Measurements from ENCODE around the gene SPINK14.

SPINK14 gene

DNA sequence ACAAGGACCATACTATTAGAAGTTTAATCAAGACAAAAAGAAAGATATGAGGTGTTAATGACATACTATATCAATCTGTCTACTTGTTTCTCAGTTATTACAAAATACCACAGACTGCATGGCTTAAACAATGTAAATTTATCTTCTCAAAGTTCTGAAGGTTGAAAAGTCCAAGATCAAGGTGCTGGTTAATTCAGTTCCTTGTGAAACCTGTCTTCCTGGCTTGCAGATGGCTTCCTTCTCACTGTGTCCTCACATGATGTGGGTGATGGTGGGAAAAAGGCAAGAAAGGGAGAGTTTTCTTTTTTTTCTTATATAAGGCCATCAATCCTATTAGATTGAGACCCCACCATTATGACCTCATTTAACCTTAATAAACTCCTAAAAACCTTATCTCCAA is 15.6 kb upstream of the SPINK14 start:
- TF ChIP-seq TAF1 (IDR thresholded peaks at IDR 0.05; ENCODE audit: borderline replicate concordance, insufficient read depth, low read length) (no peak), POLR2AphosphoS5 (IDR thresholded peaks at IDR 0.05; ENCODE audit: low read depth, low read length) (no peak), FOXP2 (optimal IDR thresholded peaks at IDR 0.05; ENCODE audit: borderline replicate concordance, extremely low read depth, extremely low read length, insufficient read depth) (no peak)

DNA sequence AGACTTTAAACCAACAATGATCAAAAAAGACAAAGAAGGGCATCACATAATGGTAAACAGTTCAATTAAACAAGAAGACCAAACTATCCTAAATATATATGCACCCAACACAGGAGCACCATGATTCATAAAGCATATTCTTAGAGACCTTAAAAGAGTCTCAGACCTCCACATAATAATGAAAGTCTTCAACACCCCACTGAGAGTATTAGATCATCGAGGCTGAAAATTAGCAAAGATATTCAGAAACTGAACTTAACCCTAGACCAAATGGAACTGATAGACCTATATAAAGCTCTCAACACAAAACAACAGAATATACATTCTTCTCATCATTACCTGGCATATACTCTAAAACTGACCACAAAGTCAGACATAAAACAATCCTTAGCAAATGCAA is 11.7 kb upstream of the SPINK14 start:
- TF ChIP-seq FOXP2 (optimal IDR thresholded peaks at IDR 0.05; ENCODE audit: borderline replicate concordance, extremely low read depth, extremely low read length, insufficient read depth), result no peak
- TF ChIP-seq TAF1 (IDR thresholded peaks at IDR 0.05; ENCODE audit: borderline replicate concordance, insufficient read depth, low read length), result no peak
- TF ChIP-seq, protein P1, sequence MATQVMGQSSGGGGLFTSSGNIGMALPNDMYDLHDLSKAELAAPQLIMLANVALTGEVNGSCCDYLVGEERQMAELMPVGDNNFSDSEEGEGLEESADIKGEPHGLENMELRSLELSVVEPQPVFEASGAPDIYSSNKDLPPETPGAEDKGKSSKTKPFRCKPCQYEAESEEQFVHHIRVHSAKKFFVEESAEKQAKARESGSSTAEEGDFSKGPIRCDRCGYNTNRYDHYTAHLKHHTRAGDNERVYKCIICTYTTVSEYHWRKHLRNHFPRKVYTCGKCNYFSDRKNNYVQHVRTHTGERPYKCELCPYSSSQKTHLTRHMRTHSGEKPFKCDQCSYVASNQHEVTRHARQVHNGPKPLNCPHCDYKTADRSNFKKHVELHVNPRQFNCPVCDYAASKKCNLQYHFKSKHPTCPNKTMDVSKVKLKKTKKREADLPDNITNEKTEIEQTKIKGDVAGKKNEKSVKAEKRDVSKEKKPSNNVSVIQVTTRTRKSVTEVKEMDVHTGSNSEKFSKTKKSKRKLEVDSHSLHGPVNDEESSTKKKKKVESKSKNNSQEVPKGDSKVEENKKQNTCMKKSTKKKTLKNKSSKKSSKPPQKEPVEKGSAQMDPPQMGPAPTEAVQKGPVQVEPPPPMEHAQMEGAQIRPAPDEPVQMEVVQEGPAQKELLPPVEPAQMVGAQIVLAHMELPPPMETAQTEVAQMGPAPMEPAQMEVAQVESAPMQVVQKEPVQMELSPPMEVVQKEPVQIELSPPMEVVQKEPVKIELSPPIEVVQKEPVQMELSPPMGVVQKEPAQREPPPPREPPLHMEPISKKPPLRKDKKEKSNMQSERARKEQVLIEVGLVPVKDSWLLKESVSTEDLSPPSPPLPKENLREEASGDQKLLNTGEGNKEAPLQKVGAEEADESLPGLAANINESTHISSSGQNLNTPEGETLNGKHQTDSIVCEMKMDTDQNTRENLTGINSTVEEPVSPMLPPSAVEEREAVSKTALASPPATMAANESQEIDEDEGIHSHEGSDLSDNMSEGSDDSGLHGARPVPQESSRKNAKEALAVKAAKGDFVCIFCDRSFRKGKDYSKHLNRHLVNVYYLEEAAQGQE (IDR thresholded peaks at IDR 0.05; ENCODE audit: insufficient read depth in 1 of 2, low read depth in 2 of 2, low read length in 2 of 2), result no peak
- no peak for TF ChIP-seq POLR2AphosphoS5 (IDR thresholded peaks at IDR 0.05; ENCODE audit: low read depth, low read length)
- no peak for TF ChIP-seq SIN3A (IDR thresholded peaks at IDR 0.05; ENCODE audit: borderline replicate concordance, insufficient read depth, low read length)

DNA sequence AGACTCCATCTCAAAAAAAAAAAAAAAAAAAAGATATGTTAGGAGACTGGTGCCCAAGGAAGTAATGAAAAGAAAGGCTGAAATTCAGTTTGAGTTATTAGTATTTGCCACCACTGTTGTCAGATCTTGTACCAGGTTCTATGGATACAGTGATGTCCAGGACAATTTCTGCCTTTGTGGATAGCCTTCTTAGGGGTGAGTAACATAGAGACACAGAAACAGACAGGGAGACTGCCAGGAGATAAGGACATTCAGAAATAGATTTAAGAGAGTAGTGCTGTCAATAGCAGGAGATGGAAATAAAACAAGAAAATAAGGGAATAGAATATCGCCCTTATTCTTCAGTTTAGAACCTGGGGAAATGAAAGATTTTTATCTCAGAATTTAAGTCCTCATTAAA is 6.3 kb upstream of the SPINK14 start:
- TF ChIP-seq SIN3A (IDR thresholded peaks at IDR 0.05; ENCODE audit: borderline replicate concordance, insufficient read depth, low read length) (no peak), FOXP2 (optimal IDR thresholded peaks at IDR 0.05; ENCODE audit: borderline replicate concordance, extremely low read depth, extremely low read length, insufficient read depth) (no peak), TAF1 (IDR thresholded peaks at IDR 0.05; ENCODE audit: borderline replicate concordance, insufficient read depth, low read length) (no peak), POLR2AphosphoS5 (IDR thresholded peaks at IDR 0.05; ENCODE audit: low read depth, low read length) (no peak)
- TF ChIP-seq, protein P1 (IDR thresholded peaks at IDR 0.05; ENCODE audit: insufficient read depth in 1 of 2, low read depth in 2 of 2, low read length in 2 of 2), result no peak

DNA sequence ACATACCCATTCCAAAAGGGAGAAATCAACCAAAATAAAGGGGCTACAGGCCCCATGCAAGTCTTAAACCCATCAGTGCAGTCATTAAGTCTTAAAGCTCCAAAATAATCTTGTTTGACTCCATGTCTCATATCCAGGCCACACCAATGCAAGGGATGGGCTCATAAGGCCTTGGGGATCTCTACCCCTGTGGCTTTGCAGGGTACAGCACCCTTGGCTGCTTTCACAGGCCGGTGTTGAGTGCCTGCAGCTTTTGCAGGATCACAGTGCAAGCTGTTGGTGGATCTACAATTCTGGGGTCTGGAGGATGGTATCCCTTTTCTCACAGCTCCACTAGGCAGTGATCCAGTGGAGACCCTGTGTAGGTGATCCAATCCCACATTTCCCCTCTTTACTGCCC is 5.0 kb upstream of the SPINK14 start:
- TF ChIP-seq, protein P1 (IDR thresholded peaks at IDR 0.05; ENCODE audit: insufficient read depth in 1 of 2, low read depth in 2 of 2, low read length in 2 of 2), result no peak
- TF ChIP-seq SIN3A (IDR thresholded peaks at IDR 0.05; ENCODE audit: borderline replicate concordance, insufficient read depth, low read length) (no peak), FOXP2 (optimal IDR thresholded peaks at IDR 0.05; ENCODE audit: borderline replicate concordance, extremely low read depth, extremely low read length, insufficient read depth) (no peak), POLR2AphosphoS5 (IDR thresholded peaks at IDR 0.05; ENCODE audit: low read depth, low read length) (no peak), TAF1 (IDR thresholded peaks at IDR 0.05; ENCODE audit: borderline replicate concordance, insufficient read depth, low read length) (no peak)

DNA sequence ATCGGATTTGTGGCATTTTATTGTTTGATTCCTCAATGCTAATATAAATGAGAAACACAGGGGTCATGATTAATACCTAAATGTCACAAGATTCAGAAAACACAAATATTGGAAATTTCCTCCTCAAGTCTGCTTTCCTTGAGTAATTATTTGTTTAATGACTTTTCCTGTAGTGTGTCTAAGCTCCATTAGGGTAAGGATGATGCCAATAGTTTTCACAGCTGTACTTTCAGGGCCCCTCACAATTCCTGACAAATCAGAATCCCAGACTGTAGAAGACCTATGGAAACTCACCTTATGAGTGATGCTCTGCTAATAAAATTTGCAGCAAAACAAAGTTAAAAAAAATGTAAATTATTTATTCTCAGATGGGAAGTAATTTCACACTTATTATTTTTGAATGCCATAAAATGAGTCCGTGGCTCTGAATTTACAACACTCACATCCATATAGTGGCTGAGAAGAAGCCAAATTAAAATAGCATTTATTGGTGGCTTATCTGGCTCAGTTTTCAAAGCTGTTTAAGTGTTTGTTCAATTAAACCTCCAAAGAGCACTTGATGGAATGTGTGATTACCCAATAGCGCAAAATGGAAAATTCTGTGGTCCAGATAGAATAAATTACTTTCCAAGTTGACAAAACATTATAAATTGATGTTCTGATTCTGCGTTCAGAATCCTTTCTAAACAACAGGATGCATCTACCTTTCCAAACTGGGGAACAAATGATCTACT is 1.6 kb upstream of the SPINK14 start:
- TF ChIP-seq SIN3A (IDR thresholded peaks at IDR 0.05; ENCODE audit: borderline replicate concordance, insufficient read depth, low read length), result no peak
- no peak for TF ChIP-seq FOXP2 (optimal IDR thresholded peaks at IDR 0.05; ENCODE audit: borderline replicate concordance, extremely low read depth, extremely low read length, insufficient read depth)
- TF ChIP-seq, protein P1 (IDR thresholded peaks at IDR 0.05; ENCODE audit: insufficient read depth in 1 of 2, low read depth in 2 of 2, low read length in 2 of 2), result no peak
- no peak for TF ChIP-seq TAF1 (IDR thresholded peaks at IDR 0.05; ENCODE audit: borderline replicate concordance, insufficient read depth, low read length)
- TF ChIP-seq POLR2AphosphoS5 (IDR thresholded peaks at IDR 0.05; ENCODE audit: low read depth, low read length), result no peak

Data from PFSK-1 (cell line).